SK-N-SH treated with all-trans-retinoic acid at 6 μM for 48 hours (cell line): ENCODE data around the gene CAMK2A.

ENCODE experiments used
- CSDC2 ChIP-seq: fragments of 250-450 bp; sonication (Bioruptor Pico); IDR thresholded peaks from 2 replicates; pipeline ENCODE4 v1.5.0; 2020; ENCODE audit warnings: mild to moderate bottlenecking, moderate library complexity
- GLIS3 ChIP-seq: fragments of 250-450 bp; sonication (Bioruptor Pico); IDR thresholded peaks from 2 replicates; pipeline ENCODE4 v1.5.0; 2020; ENCODE audit warnings: mild to moderate bottlenecking, moderate library complexity
- ISL1 ChIP-seq: fragments of 250-450 bp; sonication (Bioruptor Pico); IDR thresholded peaks from 2 replicates; pipeline ENCODE4 v2.1.2; 2022; ENCODE audit warnings: mild to moderate bottlenecking, moderate library complexity
- TOX ChIP-seq: fragments of 250-450 bp; sonication (Bioruptor Pico); IDR thresholded peaks from 2 replicates; pipeline ENCODE4 v1.8.0; 2021; ENCODE audit warnings: mild to moderate bottlenecking, moderate library complexity, borderline replicate concordance
- ZC3H10 ChIP-seq: fragments of 250-450 bp; sonication (Bioruptor Pico); IDR thresholded peaks from 2 replicates; pipeline ENCODE4 v1.5.1; 2021; ENCODE audit warnings: mild to moderate bottlenecking, moderate library complexity
- ZFP3 ChIP-seq: fragments of 250-450 bp; sonication (Bioruptor Pico); IDR thresholded peaks from 2 replicates; pipeline ENCODE4 v1.5.0; 2020; ENCODE audit warnings: mild to moderate bottlenecking, moderate library complexity
- ZNF70 ChIP-seq: fragments of 450-650 bp; formaldehyde crosslinking; IDR thresholded peaks from 2 replicates; pipeline ENCODE4 v1.5.0; 2020; ENCODE audit warnings: mild to moderate bottlenecking, moderate library complexity
- ZNF8 ChIP-seq: fragments of 450-650 bp; formaldehyde crosslinking; IDR thresholded peaks from 2 replicates; pipeline ENCODE4 v1.5.0; 2020; ENCODE audit warnings: mild to moderate bottlenecking, moderate library complexity
- TF ChIP-seq, protein P1 (sequence below): fragments of 250-450 bp; sonication (Bioruptor Pico); IDR thresholded peaks from 2 replicates; pipeline ENCODE4 v1.5.0; 2020; ENCODE audit warnings: mild to moderate bottlenecking, moderate library complexity
- TF ChIP-seq, protein P2 (sequence below): fragments of 250-450 bp; sonication (Bioruptor Pico); IDR thresholded peaks from 2 replicates; pipeline ENCODE4 v1.5.1; 2020; ENCODE audit warnings: low read depth, mild to moderate bottlenecking, moderate library complexity
- TF ChIP-seq, protein P3 (sequence below): fragments of 250-450 bp; sonication (Bioruptor Pico); IDR thresholded peaks from 2 replicates; pipeline ENCODE4 v1.8.0; 2020; ENCODE audit warnings: mild to moderate bottlenecking, moderate library complexity, borderline replicate concordance

DNA sequence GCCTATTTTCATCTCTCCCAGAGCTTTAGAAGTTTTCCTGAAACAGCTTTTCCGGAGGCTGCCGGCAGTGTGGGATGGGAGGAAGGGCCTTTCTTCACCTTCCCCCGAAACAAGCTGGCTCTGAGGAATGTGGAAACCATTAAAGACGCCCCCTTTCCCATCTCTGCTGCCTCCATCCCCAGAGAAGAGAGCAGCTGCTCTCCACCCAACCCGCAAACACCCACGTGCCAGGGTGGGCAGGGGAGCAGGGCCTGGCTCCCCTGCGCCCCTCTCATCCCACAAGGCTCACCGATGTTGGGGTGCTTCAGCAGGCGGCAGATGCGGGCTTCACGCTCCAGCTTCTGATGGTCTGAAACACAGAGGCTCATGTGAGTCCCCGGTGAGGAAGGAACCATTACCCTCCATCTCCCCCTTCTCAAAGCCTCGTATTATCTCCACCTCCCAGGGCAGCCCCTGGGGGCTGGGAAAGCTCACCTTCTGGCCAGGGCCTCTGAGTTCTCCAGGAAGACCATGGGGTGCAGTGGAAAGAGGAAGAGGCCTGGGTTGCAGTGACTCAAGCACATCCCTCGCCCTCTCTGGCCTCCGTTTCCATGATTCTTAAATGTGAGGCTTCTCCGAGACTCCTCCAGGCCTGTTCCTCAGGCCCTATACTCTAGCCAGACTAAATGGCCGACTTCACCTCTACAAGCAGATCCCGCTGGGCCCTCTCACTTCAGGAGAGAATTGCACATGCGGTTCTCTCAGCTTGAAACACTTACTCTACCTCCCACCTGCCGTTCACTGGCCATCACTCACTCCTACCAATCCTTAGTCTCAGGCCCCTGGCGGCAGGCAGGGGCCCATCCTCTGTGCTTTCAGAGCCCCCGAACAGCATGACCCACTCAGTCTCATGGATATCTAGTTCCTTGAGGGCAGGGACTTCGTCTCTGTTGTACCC is 24.6 kb downstream of the CAMK2A start:
- TF ChIP-seq ZNF70 (CRISPR knock-in tag): no peak
- TF ChIP-seq GLIS3 (CRISPR knock-in tag): no peak
- no peak for TF ChIP-seq ZC3H10 (CRISPR knock-in tag)
- no peak for TF ChIP-seq ZFP3
- no peak for TF ChIP-seq TOX
- TF ChIP-seq CSDC2: no peak
- TF ChIP-seq, protein P1, sequence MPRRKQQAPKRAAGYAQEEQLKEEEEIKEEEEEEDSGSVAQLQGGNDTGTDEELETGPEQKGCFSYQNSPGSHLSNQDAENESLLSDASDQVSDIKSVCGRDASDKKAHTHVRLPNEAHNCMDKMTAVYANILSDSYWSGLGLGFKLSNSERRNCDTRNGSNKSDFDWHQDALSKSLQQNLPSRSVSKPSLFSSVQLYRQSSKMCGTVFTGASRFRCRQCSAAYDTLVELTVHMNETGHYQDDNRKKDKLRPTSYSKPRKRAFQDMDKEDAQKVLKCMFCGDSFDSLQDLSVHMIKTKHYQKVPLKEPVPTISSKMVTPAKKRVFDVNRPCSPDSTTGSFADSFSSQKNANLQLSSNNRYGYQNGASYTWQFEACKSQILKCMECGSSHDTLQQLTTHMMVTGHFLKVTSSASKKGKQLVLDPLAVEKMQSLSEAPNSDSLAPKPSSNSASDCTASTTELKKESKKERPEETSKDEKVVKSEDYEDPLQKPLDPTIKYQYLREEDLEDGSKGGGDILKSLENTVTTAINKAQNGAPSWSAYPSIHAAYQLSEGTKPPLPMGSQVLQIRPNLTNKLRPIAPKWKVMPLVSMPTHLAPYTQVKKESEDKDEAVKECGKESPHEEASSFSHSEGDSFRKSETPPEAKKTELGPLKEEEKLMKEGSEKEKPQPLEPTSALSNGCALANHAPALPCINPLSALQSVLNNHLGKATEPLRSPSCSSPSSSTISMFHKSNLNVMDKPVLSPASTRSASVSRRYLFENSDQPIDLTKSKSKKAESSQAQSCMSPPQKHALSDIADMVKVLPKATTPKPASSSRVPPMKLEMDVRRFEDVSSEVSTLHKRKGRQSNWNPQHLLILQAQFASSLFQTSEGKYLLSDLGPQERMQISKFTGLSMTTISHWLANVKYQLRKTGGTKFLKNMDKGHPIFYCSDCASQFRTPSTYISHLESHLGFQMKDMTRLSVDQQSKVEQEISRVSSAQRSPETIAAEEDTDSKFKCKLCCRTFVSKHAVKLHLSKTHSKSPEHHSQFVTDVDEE (CRISPR knock-in tag): no peak
- TF ChIP-seq, protein P2, sequence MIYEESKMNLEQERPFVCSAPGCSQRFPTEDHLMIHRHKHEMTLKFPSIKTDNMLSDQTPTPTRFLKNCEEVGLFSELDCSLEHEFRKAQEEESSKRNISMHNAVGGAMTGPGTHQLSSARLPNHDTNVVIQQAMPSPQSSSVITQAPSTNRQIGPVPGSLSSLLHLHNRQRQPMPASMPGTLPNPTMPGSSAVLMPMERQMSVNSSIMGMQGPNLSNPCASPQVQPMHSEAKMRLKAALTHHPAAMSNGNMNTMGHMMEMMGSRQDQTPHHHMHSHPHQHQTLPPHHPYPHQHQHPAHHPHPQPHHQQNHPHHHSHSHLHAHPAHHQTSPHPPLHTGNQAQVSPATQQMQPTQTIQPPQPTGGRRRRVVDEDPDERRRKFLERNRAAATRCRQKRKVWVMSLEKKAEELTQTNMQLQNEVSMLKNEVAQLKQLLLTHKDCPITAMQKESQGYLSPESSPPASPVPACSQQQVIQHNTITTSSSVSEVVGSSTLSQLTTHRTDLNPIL (CRISPR knock-in tag): no peak
- no peak for TF ChIP-seq ISL1
- TF ChIP-seq ZNF8 (CRISPR knock-in tag): no peak
- TF ChIP-seq, protein P3, sequence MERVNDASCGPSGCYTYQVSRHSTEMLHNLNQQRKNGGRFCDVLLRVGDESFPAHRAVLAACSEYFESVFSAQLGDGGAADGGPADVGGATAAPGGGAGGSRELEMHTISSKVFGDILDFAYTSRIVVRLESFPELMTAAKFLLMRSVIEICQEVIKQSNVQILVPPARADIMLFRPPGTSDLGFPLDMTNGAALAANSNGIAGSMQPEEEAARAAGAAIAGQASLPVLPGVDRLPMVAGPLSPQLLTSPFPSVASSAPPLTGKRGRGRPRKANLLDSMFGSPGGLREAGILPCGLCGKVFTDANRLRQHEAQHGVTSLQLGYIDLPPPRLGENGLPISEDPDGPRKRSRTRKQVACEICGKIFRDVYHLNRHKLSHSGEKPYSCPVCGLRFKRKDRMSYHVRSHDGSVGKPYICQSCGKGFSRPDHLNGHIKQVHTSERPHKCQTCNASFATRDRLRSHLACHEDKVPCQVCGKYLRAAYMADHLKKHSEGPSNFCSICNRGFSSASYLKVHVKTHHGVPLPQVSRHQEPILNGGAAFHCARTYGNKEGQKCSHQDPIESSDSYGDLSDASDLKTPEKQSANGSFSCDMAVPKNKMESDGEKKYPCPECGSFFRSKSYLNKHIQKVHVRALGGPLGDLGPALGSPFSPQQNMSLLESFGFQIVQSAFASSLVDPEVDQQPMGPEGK: no peak
